ENCODE results near the gene CANX.

CANX gene

DNA sequence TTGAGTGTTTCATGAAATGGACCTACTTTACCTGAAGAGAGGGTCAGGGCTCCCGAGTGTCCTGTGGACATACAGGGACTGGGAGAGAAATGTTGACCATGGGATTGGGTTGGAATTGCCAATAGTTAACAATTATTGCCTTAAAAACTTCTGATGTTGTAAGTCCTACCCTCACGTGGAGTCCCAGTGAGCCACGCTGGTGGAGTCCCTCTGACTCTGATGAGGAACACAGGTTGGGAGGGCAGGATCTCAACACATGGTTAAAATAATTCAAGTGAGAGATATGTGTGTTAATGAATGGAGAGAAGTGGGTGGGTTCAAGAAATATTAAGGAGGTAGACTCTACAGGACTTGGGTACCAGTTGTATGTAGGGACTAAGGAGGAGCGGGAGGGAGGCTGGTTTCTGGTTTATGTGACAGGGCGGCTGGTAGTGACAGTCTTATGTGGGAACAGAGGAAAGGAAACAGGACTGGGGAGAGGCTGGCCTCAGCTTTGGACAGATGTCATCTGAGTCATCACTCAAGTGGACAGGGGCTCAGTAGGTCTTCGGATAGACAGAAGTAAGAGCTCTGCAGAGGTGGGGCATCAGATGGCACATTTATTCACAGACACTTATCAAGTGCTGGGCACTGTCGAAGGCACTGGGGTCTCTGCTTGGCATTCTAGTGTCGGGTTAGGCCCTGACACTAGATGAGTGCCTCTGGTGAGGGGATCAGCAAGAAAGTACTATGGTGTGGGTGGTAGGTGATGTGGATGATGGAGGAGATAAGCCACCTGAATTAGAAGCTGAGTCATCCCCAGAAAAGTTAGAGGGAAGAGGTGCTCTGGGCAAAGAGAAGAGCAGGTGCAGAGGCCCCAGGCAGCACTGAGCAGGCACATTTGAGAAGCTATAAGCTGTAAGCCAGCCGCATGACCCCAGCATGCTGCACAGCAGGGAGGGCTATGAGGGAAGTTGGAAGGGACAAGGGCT is 61.1 kb downstream of the CANX start:
- DNase-seq, result no peak

GRCh38 chr5:179762079-179762780 is 63.5 kb downstream of the CANX start:
- DNase-seq, result no peak

DNA sequence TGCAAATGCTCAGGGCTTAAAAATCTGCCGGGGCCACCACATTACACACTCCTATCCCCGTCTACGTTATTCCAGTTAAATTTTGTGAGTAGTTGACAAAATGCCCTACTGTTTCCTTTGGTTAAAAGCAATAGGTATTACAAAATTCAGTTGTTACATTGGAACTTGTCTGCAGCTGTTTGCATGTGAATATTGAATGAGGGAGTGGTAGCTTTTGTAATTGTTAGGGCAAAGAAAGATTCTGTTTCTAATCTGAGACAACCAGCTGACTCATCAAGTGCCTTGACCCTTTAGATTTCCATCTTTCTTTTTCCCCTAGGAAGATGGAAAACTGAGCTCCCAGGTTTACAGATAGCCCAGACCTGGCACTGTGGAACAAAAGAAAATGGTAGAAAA is 64.0 kb downstream of the CANX start:
- no peak for DNase-seq

GRCh38 chr5:179763215-179763945 is 64.6 kb downstream of the CANX start:
- peak in 1 of 2 experiments; percentile 29 for DNase-seq

GRCh38 chr5:179764056-179764455 is 65.3 kb downstream of the CANX start:
- no peak for DNase-seq

DNA sequence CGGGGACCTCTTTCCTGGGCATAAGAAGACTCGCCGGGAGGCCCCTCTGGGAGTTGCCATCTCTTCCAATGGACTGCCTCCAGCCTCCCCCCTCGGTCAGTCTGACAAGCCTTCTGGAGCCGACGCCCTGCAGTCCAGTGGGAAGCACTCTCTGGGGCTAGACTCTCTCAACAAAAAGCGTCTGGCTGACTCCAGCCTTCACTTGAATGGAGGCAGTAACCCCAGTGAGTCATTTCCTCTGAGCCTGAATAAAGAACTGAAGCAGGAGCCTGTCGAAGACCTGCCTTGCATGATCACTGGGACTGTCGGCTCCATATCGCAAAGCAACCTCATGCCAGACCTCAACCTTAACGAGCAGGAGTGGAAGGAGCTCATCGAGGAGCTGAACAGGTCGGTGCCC is 66.6 kb downstream of the CANX start:
- DNase-seq, result no peak

- no peak for DNase-seq
These were observed 67.4 kb downstream of the CANX start for GRCh38 chr5:179766021-179766725.

DNA sequence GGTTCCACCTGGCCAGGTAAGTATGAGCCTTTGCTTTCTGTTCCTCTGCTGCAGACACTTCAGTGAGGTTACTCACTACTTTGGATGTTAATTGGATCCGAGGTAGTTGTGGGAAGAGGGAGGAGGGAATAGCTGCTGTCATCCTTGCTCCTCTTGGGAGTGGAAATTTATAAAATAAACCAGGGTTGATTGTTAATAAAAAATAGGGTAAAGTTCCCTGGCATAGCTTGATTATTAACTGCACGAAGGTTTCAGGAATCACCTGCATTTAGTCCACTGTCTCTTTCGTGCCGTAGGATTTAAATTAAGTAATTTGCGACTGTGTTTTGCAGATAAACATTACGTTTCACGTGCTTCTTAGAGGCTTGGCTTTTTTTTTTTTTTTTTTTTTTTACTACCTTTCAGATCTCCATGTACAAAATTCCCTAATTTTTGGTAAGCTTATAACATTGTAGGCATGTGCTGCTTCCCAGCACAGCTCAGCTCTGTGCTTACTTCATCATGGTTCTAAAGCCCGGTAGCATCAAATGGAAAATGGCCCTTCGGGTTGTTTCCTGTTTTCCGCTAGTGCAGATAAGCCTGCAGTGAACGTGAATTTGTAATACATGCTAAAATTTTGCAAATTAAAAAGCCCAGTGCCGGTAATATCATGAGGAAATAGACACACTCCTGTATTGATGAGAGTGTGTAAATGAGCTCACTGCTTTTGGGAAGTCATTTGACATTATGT is 68.1 kb downstream of the CANX start:
- DNase-seq, result no peak

DNA sequence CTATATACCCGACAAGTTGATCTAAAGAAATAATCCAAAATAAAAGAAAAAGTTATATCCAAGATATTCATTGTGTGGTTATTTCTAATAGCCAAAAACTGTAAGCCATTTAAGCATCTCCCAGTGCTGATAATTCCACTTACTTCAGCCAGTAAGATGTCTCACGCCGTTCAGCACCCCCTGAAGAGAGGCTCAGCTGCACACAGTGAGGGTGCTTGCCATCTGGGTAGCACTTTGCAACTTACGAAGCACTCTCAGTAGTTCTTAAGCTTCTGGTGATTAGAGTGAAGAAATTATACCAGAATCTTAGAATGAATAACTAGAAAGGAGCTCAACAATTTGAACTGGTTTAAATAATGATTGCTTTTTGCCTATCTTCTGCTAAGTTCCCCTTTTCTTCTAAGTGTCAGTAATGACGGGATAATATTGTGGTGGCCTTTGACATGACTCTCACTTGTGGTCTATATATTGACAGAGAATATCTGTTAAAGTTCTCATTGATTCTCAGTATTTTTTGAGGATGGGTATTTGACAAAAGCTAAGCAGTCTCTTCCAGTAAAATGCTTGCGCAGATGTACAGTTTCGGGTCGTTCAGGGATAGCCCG is 68.8 kb downstream of the CANX start:
- no peak for DNase-seq

DNA sequence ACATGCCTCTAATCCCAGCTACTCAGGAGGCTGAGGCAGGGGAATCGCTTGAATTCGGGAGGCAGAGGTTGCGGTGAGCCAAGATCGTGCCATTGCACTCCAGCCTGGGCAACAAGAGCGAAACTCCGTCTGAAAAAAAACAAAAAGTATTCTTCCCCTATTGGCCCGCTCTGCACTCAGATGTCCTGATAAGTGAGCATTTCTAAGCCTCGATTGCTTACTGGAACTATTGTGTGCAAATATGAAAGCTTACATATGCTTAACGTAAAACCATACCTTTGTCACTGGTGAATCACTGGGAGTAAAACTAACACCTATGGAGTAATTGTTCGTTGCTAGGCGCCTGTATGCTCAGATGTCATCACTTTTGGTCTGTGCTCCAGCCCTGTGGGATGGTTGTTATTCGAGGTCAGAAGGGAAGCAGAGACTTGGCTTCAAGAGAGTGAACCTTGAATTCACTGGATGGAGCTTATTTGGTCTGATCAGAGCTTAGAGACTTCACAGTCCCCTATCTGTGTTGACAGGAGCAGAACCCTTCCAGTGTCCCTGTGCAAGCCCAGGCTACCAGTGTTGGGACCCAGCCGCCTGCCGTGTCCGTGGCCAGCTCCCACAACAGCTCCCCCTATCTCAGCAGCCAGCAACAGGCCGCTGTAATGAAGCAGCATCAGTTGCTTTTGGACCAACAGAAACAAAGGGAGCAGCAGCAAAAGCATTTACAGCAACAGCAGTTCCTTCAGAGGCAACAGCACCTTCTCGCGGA is 69.7 kb downstream of the CANX start:
- no peak for DNase-seq

GRCh38 chr5:179769271-179769670 is 70.5 kb downstream of the CANX start:
- no peak for DNase-seq

DNA sequence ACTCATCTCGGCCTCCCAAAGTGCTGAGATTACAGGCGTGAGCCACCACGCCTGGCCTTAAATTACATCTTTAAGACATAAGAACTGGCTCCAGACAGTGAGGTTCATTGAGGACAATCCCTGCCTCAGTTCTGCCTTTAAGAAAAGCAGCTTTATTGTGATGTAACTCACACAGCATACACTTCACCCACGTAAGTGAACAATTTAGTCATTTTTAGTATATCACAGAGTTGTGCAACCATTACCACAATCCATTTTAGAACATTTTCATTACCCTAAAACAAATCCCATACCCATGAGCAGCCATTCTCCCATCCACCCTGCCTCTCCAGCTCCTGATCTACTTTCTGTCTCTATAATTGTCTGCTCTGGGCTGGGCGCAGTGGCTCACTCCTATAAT is 71.0 kb downstream of the CANX start:
- DNase-seq, result no peak

DNA sequence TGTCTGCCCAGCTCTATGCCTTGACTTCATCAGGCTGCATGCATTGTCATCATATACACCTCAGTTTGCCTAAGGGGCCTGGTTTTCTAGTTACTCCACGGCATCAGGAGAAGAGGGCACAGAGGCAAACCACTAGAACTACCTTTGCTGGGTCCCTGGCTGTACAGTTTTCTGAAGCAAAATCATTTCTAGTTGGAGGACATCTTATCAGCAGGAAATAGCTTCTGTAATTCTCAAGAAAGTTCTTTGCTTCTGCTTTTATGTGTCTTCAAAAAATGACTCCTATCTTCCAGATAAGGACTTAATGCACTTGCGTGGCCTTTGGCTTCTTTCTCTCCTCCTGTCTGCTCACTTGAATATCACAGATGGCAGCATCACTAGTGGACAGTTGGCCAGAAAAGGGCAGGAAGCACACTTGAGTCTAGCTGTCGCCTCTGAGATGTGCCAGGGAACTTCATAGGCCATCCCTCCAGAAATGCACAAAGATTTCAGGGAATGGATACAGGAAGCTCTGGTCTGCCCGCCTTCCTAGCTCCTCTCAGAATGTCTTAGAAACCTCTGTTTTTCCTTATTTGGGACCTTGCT is 72.6 kb downstream of the CANX start:
- no peak for DNase-seq

- no peak for DNase-seq
These were observed 73.6 kb downstream of the CANX start for GRCh38 chr5:179772351-179772750.

DNA sequence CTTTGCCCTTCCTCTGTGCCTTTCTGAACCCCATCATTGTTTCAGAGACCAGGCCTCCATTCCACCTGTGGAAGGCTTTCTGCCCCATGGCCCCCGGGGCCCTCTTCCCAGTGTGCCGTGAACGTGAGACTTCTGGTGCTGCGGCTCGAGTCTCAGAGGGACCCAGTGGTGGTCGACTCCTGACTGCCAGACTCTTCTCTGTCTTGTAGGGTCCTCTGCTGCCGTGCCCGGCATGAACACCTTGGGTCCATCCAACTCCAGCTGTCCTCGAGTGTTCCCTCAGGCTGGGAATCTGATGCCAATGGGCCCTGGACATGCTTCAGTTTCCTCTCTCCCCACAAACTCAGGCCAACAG is 74.9 kb downstream of the CANX start:
- no peak for DNase-seq

GRCh38 chr5:179774442-179774841 is 75.7 kb downstream of the CANX start:
- no peak for DNase-seq

- no peak for DNase-seq
These were observed 77.7 kb downstream of the CANX start for GRCh38 chr5:179776411-179776938.

- DNase-seq, result no peak
These were observed 78.7 kb downstream of the CANX start for GRCh38 chr5:179777456-179777855.

DNA sequence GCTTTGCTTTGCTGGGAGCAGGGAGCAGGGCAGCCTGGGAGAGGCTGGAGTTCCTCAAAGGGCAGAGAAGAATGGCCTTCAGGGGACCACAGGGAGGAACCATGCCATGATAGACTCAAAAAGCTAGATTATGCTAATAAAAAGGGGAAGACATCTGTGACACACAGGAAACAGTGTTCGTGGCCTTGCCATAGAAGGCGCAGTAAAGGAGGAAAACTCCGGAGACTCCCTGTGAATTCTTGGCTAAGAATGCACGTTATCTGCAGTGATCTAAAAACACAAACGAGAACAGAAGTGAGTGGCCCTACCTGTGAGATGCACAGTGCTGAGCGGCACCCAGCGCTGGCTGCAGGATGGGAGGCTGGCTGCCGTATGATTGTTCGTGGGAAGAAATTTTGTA is 79.1 kb downstream of the CANX start:
- DNase-seq, result no peak

DNA sequence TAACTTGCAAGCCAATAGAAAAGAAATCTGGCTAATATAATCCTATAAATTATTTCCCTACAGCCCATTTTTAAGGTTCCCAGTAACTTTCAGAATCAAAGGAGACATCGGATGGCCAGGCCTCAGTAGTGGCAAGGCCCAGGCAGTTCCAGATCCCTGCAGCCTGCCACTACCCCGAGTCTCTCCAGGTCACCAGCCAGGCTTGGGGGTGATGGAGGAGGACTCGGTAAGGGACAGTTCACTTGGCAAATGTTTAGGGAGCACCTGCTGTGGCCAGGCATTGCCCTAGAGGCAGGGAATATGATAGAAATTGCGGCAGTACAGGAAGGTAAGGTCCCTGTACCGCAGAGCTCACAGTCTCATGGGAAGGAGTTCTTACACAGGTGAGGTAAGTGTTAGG is 79.8 kb downstream of the CANX start:
- no peak for DNase-seq
